Aorta (tissue), 5 donors: ENCODE measurements around the gene MYCBPAP. TPM values are rescaled to one million over a fixed set of nuclear protein-coding genes. Genes with fewer than 3 reads are reported as not detected.
A peak's percentile ranks its signal among the peaks of the same experiment; 100 is the strongest.

Source experiments
- ATAC-seq: fragments of 200-7000 bp; cut with Tn5 transposase; one replicate; pipeline ENCODE4 v1.9.1; 2022; ENCODE audit warnings: moderate library complexity; ENCODE audit not compliant: low FRiP score
- DNase-seq, 2 donors: peaks; one replicate each; pipeline ENCODE4 v3.0.0-alpha.2; 2020
- H3K27ac ChIP-seq, 2 donors: one replicate each; pipeline ENCODE4 v1.5.1; 2013; ENCODE audit warnings: low read length in 2 of 2, mild to moderate bottlenecking in 2 of 2, moderate library complexity in 2 of 2, control low read depth in 1 of 2, inconsistent platforms in 1 of 2, low read depth in 1 of 2
- H3K27me3 ChIP-seq, 2 donors: one replicate each; pipeline ENCODE4 v1.6.1; 2013; ENCODE audit warnings: control low read depth in 1 of 2, low read length in 1 of 2, mild to moderate bottlenecking in 1 of 2, moderate library complexity in 1 of 2; ENCODE audit not compliant: insufficient read depth in 2 of 2, control insufficient read depth in 1 of 2
- H3K36me3 ChIP-seq, 2 donors: one replicate each; pipeline ENCODE4 v1.6.1; 2013; ENCODE audit warnings: control low read depth in 1 of 2, low read length in 1 of 2, mild to moderate bottlenecking in 1 of 2; ENCODE audit not compliant: insufficient read depth in 2 of 2, control insufficient read depth in 1 of 2
- H3K4me1 ChIP-seq, 2 donors: one replicate each; pipeline ENCODE4 v1.6.1; 2013; ENCODE audit warnings: low read length in 2 of 2, control low read depth in 1 of 2, mild to moderate bottlenecking in 1 of 2, moderate library complexity in 1 of 2; ENCODE audit not compliant: insufficient read depth in 2 of 2, control insufficient read depth in 1 of 2
- H3K4me3 ChIP-seq, 2 donors: one replicate each; pipeline ENCODE4 v1.5.1; 2013; ENCODE audit warnings: low read length in 2 of 2, control low read depth in 1 of 2, mild to moderate bottlenecking in 1 of 2
- H3K9me3 ChIP-seq: one replicate; pipeline ENCODE4 v1.6.1; 2013; ENCODE audit warnings: mild to moderate bottlenecking, low read length; ENCODE audit not compliant: control insufficient read depth
- WGBS, 2 donors: extraction: QIAGEN DNeasy Blood & Tissue Kit; methylation state at CpG; one replicate each; pipeline ENCODE4 v1.1.7; 2013; 5-methylcytosine and 5-hydroxymethylcytosine counted together
- intact Hi-C, 2 donors: fragments of 100-400 bp; cut with DNase I; formaldehyde crosslinking; loops; one replicate each; pipeline versions ENCODE4 v1.14.2 to v1.15.0; 2022
- polyA plus RNA-seq, 2 donors: library from polyadenylated mRNA; stranded (reverse); fragments of 200-250 nt; gene quantifications; one replicate each; pipeline ENCODE4 v1.2.3, GENCODE V29; 2013
- total RNA-seq, 2 donors: library from RNA; stranded (reverse); fragmentation: NEBNext Ultra II Directional; extraction: Animal tissue kit (Norgen Biotek cat#: 25700); gene quantifications; one replicate each; pipeline ENCODE4 v1.2.1, GENCODE V29; 2021
- donor health status: healthy with polysubstance abuse.
- donor health status: Bipolar disorder and iron deficiency.
- donor health status: DM: no; HTN: no; CAD: no.
- donor health status: DM: no; HTN: no; CAD: no.
- donor health status: DM: yes; HTN: yes; CAD: no.

Gene MYCBPAP
- total and polyA plus RNA-seq, 4 donors, result 0.77 to 1.8 (median 1.1) TPM

DNA sequence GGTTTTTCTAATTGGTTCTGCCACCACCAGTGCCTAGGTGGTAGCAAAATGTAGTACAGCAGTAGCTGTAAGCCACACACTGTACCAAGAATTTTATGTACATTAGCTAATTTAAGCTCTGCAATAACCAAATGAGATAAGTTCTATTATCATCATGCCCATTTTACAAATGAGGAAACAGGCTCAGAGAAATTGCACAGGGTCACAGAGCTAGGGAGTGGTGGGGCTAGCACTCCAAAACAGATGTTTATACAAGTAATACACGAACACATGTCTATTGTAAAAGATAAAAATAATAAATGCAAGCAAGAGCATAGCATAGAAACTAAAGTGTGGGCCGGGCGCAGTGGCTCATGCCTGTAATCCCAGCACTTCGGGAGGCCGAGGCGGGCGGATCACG is 16.0 kb upstream of the MYCBPAP start:
- ATAC-seq (no peak), DNase-seq (no peak)
- no peaks in the 10 kb centered on the region for H3K9me3 ChIP-seq
- WGBS, 2 donors, result 81 to 90% methylated on average over 6 to 8 of the region's 8 CpGs
- H3K27me3 ChIP-seq, result no peaks in the 10 kb centered on the region
- H3K27ac ChIP-seq, result no peak overlapping the region
- no peak overlapping the region for H3K4me3 ChIP-seq
- no peaks in the 10 kb centered on the region for H3K36me3 ChIP-seq
- H3K4me1 ChIP-seq, result no peaks in the 10 kb centered on the region
- intact Hi-C loops, result no loop called here

GRCh38 chr17:50493744-50494143 is 14.5 kb upstream of the MYCBPAP start:
- DNase-seq, result no peak

DNA sequence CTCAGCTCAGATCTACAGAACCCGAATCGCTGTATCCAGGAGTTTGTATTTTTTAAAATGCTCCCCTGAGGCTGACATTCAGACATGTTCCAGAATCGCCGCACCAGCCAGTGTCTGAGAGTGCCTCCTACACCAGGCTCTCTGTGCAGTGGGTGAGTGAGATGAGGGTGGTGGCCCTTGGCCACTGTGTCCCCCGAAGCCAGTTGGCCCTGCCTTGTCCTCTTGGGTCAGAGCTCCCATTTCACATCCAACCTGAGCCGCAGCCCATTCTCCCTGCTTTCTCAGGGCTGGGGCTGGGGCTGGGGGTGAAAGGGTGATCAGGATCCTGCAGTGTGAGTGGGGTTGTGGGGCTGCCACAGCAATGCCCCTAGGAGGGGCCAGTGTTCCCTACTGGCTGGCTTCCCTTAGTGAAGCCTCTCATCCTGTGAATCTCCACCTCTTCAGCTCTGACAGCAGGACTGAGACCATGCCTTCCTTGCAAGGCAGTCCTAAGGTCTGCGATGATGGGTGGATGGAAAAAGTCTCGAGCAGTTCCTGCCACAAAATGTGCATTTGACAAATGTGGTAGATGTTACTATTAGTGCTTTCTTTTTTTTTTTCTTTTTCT is 12.9 kb upstream of the MYCBPAP start:
- no peak overlapping the region for H3K4me3 ChIP-seq
- no peak overlapping the region for H3K27ac ChIP-seq
- no peaks in the 10 kb centered on the region for H3K36me3 ChIP-seq
- ATAC-seq (no peak), DNase-seq (peak; percentile 9 to 48)
- no peaks in the 10 kb centered on the region for H3K9me3 ChIP-seq
- H3K27me3 ChIP-seq, result no peaks in the 10 kb centered on the region
- intact Hi-C loops, result no loop called here
- H3K4me1 ChIP-seq, result no peaks in the 10 kb centered on the region
- WGBS, 2 donors, result 81% methylated on average over 8 of the region's 8 CpGs

More at GRCh38 chr17:50493744-50494143, 14.5 kb upstream of the MYCBPAP start:
- 33 to 43% methylated on average over 3 of the region's 3 CpGs for WGBS, 2 donors
- intact Hi-C loops, result no loop called here
- Histone ChIP-seq H3K9me3 (no peaks in the 10 kb centered on the region), H3K27ac (no peak overlapping the region), H3K4me3 (no peak overlapping the region), H3K27me3 (no peaks in the 10 kb centered on the region), H3K4me1 (no peaks in the 10 kb centered on the region), H3K36me3 (no peaks in the 10 kb centered on the region)
- no peak for ATAC-seq

DNA sequence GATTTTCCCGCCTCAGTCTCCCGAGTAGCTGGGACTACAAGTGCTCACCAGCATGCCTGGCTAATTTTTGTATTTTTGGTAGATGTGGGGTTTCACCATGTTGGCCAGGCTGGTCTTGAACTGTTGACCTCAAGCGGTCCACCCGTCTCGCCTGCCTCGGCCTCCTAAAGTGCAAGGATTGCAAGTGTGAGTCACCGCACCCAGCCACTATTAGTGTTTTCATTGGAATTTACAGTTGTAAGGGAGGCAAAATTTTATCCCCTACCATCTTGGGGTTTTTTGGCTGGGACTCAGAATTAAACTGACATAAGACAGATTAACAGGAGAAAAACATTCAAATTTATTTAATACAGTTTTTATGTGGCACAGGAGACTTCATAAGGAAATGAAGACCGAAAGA is 12.3 kb upstream of the MYCBPAP start:
- Histone ChIP-seq H3K36me3 (no peaks in the 10 kb centered on the region), H3K27ac (no peak overlapping the region), H3K4me1 (no peaks in the 10 kb centered on the region), H3K4me3 (no peak overlapping the region), H3K9me3 (no peaks in the 10 kb centered on the region), H3K27me3 (no peaks in the 10 kb centered on the region)
- intact Hi-C loops, result no loop called here
- DNase-seq (peak in 1 of 2 donors; percentile 19), ATAC-seq (no peak)
- WGBS, 2 donors, result 88 to 91% methylated on average over 8 of the region's 8 CpGs

GRCh38 chr17:50498021-50498874 is 10.0 kb upstream of the MYCBPAP start:
- Histone ChIP-seq H3K27ac (no peak overlapping the region), H3K4me3 (no peak overlapping the region), H3K9me3 (no peaks in the 10 kb centered on the region), H3K27me3 (no peaks in the 10 kb centered on the region), H3K36me3 (no peaks in the 10 kb centered on the region), H3K4me1 (no peaks in the 10 kb centered on the region)
- ATAC-seq (no peak), DNase-seq (peak in 1 of 2 donors; percentile 42)
- intact Hi-C loops, result no loop called here
- WGBS, 2 donors, result 78 to 82% methylated on average over 7 of the region's 7 CpGs

- H3K36me3 ChIP-seq, result no peaks in the 10 kb centered on the region
- intact Hi-C loops, result no loop called here
- no peaks in the 10 kb centered on the region for H3K27me3 ChIP-seq
- no peaks in the 10 kb centered on the region for H3K9me3 ChIP-seq
- no peak for DNase-seq
- H3K4me3 ChIP-seq, result no peak overlapping the region
- no peak overlapping the region for H3K27ac ChIP-seq
- H3K4me1 ChIP-seq, result no peaks in the 10 kb centered on the region
- no peak for ATAC-seq
These were observed 9.0 kb upstream of the MYCBPAP start for GRCh38 chr17:50499270-50499669.

- no peak for ATAC-seq
- Histone ChIP-seq H3K4me3 (no peak overlapping the region), H3K36me3 (no peaks in the 10 kb centered on the region), H3K9me3 (no peaks in the 10 kb centered on the region), H3K27ac (no peak overlapping the region), H3K27me3 (no peaks in the 10 kb centered on the region), H3K4me1 (no peaks in the 10 kb centered on the region)
- WGBS, 2 donors, result 95 to 96% methylated on average over 2 of the region's 2 CpGs
- no peak for DNase-seq
- intact Hi-C loops, result no loop called here
These were observed 8.5 kb upstream of the MYCBPAP start for GRCh38 chr17:50499721-50500120.

- intact Hi-C loops, result no loop called here
- Histone ChIP-seq H3K27ac (no peak overlapping the region), H3K27me3 (no peaks in the 10 kb centered on the region), H3K9me3 (no peaks in the 10 kb centered on the region), H3K36me3 (no peaks in the 10 kb centered on the region), H3K4me1 (no peaks in the 10 kb centered on the region), H3K4me3 (no peak overlapping the region)
- WGBS, 2 donors, result 34 to 44% methylated on average over 5 of the region's 5 CpGs
- peak; percentile 16 to 41 for DNase-seq
- ATAC-seq, result no peak
These were observed 7.2 kb upstream of the MYCBPAP start for GRCh38 chr17:50501054-50501453.
